GM20000 (cell line): ENCODE results near the gene F11.
"Not testable (repeated sequence)": the region's sequence is repeated elsewhere in the genome, so short reads cannot be mapped to it uniquely, and the experiment has no call there.

Experiments
- DNase-seq: peaks from one replicate; pipeline ENCODE4 v3.0.0; 2012; ENCODE audit warnings: low spot score
- CTCF ChIP-seq: IDR thresholded peaks from 2 replicates; pipeline ENCODE4 v1.5.1; 2012; ENCODE audit warnings: mild to moderate bottlenecking, control low read depth; ENCODE audit errors: extremely low read depth, missing control alignments

The F11 gene

GRCh38 chr4:186255122-186255521, 10.9 kb upstream of the F11 start:
- no peak for DNase-seq
- TF ChIP-seq CTCF: no peak

- no peak for DNase-seq
- TF ChIP-seq CTCF: no peak
These were observed 7.7 kb upstream of the F11 start for GRCh38 chr4:186258216-186258811.

GRCh38 chr4:186260117-186260503, 5.9 kb upstream of the F11 start:
- TF ChIP-seq CTCF: no peak

GRCh38 chr4:186260504-186261448, 5.2 kb upstream of the F11 start:
- no peak for TF ChIP-seq CTCF
- no peak for DNase-seq

More at GRCh38 chr4:186260117-186260503, 5.9 kb upstream of the F11 start:
- DNase-seq: no peak

GRCh38 chr4:186264660-186265059, 1.3 kb upstream of the F11 start:
- TF ChIP-seq CTCF: no peak
- DNase-seq: no peak

- DNase-seq: not testable (repeated sequence)
These were observed 739 bp upstream of the F11 start for GRCh38 chr4:186265250-186265649.

- DNase-seq: no peak
- TF ChIP-seq CTCF: no peak
These were observed 904 bp downstream of the F11 start for GRCh38 chr4:186266729-186267456.
